Astrocyte of the hippocampus (primary cell): ENCODE measurements around the gene KCNQ4.
A peak's percentile ranks its signal among the peaks of the same experiment; 100 is the strongest.

ENCODE experiments used
- DNase-seq: peaks from one replicate; pipeline ENCODE4 v3.0.0; 2011; ENCODE audit warnings: low read depth, low spot score

The KCNQ4 gene

DNA sequence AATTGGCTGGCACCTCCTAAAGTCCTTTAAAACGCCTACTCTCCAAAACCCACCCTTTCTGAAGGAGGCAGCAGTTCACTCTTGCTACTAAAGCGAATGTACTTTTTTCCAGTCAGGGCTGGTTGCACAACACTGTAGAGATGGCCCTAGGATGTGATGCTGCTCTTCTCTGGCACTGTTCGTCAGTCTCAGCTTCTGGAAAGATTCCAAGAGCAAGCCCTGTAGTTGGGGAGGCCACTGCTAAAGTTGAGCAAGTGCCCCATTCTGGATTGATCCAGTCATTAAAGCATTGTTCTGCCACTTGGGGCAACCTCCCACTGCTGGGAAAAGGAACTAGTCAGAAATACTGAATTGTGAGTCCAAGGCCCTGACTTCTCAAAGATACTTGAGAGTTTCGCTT lies 28.5 kb upstream of the KCNQ4 start:
- no peak for DNase-seq

DNA sequence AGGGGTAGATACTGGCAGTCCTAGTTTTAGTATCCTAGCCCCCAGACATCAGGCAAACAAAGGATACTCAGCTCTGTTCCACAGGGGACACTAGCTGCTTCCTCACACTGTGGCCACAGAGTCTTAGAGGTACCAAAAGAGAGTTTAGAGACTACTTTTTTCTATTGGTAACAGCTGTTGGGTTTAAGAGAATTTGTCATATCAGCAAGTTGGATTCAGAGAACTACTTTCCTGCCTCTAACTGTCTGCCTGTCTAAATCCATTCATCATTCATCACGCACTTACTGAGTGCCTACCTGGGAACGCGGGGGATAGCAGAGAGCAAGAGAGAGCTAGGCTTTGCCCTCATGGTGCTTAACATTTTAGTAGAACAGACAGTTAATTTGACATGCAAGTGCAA lies 27.1 kb upstream of the KCNQ4 start:
- no peak for DNase-seq

DNA sequence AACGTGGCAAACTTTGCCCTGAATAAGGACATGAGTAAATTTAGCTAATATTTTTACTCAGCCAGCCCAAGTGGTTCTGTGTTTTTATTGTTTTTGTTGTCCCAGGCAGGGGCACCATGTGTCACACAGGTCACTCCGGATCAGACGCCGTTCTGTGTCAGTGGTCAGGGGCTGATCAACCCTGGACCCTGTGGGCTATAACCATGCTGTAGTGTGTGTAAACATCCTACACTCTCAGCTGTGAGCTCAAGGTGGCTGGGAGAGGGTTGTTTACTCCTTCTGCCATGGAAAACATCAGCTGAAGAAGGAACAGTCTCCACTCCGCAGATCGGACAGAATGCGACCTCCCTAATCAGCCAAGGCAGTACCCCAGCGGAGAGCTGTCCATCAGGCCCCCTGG lies 26.5 kb upstream of the KCNQ4 start:
- DNase-seq = no peak

DNA sequence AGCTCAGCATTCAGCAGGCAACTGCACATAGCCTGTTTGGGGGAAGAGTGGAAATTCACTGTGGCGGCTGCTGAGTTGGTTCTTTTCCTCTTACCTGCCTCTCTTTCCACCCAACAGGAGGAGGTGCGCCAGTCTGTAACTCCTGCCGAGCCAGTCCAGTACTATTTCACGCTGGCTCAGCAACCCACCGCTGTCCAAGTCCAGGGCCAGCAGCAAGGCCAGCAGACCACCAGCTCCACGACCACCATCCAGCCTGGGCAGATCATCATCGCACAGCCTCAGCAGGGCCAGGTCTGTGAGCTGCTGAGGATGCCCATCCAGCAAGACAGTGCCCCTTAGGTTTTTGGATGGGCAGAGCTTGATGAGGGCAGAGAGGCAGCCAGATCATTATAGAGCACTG lies 25.6 kb upstream of the KCNQ4 start:
- DNase-seq = no peak

DNA sequence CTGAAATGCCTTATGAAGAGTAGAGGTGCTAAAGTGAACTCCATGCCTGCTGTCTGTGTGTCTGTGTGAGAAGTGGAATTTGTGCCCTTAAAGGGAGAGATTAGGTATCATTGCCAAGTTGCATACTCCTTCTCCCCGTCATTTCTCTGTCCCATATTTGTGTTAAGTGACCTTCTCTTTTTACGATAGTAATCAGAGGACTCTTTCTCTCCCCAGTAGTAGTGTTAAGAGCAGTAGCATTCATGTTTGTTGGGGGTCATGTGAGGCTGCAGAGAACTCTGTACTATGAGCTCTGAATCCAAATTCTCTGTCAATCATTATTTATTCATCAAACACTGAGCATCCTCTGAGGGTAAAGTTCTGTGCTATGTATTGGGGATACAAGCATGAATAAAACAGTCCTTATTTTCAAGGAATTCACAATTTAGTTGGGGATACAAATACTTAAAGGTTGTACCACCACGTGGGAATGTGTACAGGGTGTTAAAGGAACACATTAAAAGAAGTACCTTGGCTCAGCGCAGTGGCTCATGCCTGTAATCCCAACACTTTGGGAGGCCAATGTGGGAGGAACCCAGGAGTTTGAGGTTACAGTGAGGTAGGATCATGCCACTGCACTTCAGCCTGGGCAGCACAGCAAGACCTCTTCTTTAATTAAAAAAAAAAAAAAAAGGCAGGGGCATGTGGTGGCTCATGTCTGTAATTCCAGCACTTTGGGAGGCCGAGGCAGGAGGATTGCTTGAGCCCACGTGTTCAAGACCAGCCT lies 24.8 kb upstream of the KCNQ4 start:
- DNase-seq = no peak

DNA sequence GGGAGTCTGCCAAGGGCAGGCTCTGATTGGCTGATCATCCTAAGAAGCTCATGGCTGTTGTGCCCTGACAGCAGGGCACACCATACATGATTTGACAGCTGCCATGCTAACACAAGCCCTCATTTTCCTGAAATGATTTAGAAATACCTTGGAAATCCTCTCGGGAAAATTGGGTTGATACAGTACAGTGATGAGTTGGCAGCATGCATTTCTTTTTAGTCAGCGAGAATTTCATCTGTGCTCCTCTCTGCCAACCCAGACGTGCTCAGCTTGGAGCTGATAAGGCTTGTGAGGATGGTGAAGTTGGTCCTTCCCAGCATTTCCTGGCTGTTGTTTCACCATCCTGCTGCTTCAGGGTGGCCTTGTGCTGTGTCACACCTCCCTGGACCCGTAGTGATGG lies 22.6 kb upstream of the KCNQ4 start:
- DNase-seq = no peak

DNA sequence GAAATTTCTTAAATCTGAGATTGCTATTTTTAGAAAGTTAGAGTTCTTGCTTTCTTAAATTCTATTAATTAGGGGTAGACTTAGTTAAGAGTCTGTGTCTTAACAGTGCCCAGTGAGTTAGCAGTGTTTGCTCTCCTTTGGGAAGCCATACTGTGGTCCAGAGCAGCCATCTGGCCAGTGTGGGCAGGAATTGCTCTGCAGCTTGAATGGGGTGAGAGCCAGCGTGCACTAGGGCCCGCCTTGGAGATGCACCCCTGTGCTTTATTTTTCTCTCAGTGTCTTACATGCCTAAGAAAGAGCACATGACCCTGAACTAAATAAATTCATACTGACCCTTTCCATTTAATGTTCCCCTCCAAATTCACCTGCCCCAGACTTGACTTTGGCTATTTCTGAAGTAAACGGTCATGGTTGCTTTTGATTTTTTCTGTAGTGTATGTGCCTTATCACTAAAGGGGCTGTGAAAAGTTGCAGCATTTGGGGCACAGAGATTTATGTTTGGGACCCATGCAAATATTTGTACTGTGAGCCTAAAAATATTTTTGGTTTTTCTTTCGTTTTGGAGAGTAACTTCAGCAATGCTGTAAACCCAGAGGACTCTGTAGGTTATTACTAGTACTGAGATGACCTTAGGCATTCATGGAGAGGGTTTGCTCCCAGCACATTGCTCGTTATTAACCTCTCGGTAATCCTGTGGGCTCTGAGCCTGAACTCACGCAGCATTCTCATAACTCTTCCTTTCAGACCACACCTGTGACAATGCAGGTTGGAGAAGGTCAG lies 21.3 kb upstream of the KCNQ4 start:
- no peak for DNase-seq

DNA sequence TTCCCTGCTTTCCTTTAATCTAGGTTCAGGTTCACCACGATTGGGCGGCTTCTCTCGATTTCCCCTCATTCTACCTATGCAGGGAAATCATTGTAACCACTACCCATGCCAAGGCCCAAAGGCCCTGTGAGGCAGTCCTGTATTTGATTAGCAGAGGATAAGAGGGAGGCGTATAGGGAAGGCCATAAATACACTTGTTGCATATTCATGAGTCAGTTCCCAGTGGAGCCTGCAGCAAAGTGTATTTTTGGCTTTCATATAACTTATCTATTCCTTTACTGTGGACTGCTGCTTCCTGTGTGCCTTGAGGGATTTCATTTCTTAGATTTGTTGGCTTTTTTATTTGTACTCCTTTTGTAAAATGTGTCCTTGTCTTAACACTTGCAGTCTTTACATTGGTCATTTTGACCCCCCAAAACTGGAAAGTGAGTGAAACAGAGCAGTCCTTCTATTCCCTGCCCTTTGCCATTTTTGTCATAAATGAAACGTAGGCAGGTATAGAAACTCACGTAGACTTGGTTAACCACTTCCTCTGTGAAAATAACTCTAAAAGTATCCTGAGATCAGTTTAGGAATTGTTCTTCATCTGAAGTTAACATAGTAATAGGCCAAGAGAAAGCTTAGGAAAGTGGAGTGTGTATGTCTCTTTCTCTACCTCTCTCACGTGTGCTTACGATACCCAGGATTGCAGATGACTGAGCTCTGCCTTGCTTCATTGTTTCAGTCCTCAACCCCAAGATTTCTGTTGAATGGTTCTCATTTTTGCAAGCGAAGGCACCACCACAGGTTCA lies 19.6 kb upstream of the KCNQ4 start:
- DNase-seq = no peak

DNA sequence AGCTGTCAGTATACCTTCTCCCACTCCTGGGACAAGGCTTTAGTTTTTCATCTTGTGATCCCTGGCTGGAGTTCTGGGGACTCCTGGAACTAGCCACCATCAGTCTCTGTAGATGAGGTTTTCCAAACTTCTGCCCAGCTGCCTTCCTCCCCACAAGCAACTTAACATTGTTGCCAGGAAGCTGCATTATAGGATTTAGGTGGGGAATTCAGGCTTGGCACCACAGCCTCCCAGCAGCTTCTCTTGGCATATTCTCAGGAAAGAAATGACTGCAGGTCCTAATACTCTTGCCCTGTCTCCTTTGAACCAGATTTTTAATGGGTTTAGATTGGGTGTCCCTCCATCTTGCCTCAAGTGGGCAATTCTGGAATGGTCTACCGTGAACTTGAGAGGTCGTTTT lies 18.6 kb upstream of the KCNQ4 start:
- DNase-seq = no peak

DNA sequence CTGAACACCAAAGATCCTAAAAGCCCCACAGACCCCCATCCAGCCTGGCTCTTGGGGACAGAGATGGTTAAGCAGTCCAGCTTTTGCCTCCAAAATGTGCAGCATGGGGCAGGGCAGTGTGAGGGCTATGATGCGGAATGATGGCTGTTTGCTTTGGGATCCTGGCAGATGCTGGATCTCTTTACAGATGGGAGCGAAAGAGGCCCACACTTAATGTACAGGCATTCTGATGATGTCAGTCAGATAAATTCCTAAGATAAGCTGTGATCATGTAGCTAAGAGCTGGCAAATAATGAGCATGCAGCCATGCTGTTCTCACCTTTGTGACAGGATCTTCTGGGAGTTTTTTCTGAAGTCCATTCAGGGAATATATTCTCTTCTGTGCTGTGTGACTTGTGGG lies 17.6 kb upstream of the KCNQ4 start:
- no peak for DNase-seq

DNA sequence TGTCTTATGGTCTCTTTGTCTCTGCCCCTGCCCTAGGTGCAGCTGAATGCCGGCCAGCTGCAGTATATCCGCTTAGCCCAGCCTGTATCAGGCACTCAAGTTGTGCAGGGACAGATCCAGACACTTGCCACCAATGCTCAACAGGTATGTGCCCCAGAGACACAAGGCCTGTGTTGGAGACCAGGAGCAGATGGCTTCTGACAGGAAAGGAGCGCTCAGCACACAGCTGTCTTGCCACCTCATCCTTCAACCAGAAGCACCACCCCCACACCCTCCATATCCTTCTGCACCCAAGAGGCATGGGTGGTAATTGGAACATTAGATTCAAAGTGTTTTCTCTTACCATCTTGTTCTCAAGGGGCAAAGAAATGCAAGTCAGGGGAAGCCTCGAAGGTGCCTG lies 17.0 kb upstream of the KCNQ4 start:
- no peak for DNase-seq

DNA sequence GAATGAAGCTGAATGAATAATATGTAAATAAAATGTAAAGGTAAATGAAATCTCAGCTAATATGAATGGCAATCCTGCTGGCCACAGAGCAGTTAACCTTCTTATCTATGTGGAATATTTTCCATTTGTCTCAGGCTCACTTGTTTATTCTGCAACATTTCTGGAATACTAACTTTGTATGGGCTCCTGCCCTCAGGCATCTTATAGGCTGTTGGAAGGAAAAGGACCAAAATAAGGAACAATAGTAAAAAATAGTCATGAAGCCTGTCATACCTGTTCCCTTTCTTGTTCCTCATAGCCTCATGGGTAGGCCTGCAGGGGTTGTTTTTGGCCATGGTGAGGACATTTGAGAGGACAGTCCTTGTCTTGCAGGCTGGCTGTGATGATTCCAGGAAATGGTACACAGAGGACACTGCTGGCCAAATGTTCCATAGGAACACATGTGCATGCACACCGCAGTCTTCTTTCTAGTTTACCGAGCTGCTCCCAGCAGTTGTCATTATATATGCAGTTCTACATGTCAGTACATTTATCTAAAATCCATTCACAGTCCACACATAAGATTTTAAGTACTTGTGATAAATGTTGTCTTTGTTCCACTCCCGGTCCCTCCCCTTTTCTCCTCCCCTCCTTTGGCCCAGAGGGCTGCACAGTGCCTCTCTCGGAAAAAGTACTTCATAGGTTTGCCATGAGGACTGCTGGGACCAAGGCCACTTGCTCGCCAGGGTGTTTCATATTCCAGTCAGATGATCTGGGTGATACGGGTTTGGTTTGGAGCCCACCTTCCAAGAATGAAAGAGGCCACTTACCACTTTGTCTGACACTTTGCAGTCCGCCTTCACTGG lies 15.2 kb upstream of the KCNQ4 start:
- DNase-seq = no peak

DNA sequence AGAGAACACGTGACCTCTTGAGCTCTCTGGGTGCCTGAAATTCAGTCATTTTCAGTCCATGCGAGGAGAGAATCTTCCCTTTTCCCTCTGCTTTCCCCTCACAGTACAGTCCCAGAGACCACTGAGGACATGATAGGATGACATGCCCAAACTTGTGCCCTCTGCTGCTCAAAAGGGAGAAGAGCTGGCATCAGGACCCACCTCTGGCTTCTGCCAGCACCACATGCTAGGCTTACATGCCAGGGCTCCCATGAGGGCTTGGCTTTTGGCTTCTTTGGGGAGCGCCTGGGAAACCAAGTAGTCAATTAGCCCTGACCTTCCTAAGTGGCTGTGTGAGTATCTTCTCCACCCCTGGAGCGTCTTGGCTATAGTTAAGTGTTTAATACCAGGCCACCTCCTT lies 13.8 kb upstream of the KCNQ4 start:
- DNase-seq = no peak

DNA sequence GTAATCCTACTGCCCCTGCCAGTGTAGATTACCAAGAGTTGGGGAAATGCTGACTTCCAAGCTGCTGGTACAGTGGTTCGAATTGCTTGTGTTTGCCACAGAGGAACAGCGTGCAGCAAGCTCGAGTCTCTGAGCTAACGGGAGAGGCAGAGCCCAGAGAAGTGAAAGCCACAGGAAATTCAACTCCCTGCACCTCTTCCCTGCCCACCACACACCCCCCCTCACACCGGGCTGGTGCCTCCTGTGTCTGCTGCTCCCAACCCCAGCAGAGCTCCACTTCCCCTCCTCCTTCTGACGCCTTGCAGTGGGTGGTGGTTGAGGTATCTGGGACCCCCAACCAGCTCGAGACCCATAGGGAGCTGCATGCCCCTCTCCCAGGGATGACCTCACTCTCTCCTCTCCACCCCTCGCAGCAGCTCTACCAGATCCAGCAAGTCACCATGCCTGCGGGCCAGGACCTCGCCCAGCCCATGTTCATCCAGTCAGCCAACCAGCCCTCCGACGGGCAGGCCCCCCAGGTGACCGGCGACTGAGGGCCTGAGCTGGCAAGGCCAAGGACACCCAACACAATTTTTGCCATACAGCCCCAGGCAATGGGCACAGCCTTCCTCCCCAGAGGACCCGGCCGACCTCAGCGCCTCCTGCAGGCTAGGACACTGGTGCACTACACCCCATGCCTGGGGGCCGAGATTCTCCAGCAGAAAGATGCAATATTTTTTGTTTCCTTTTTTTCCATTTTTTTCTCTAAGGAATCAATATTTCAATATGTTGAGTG lies 13.1 kb upstream of the KCNQ4 start:
- no peak for DNase-seq

DNA sequence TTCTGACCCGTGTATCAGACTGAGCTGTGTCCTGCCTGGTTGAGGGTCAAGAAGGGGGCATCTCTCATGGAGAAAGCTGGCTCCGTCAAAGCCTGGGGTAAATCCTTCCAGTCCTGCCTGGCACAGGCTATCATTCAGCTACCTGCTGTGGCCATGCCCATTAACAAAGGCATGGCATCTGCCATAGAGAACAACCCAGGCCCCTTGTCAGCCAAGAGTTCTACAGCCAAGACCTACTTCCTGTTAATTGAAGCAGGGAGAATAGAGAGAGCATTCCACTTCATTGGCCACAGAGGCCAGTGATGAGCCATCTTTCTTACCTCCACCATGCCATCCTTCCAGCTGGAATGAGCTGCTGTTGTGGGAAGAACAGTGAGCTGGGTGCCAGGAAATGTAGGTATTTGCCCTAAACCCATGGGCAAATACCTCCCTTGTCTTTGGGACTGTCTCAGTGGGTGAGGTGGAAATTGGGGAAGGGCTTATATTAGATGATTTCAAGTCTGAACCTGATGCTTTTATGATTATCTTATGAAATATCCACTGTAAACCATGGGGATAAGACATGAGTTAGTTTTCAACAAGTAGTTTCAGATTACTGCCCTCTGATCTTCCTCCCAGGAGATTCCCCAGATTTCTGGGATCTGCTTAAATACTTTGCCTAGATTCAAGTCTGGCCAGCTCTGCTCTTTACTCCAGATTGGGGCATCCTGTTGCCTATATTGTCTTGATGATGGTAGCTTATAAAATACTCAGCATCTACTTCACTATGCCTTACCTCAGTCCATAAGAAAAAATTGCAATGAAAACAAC lies 11.2 kb upstream of the KCNQ4 start:
- no peak for DNase-seq

DNA sequence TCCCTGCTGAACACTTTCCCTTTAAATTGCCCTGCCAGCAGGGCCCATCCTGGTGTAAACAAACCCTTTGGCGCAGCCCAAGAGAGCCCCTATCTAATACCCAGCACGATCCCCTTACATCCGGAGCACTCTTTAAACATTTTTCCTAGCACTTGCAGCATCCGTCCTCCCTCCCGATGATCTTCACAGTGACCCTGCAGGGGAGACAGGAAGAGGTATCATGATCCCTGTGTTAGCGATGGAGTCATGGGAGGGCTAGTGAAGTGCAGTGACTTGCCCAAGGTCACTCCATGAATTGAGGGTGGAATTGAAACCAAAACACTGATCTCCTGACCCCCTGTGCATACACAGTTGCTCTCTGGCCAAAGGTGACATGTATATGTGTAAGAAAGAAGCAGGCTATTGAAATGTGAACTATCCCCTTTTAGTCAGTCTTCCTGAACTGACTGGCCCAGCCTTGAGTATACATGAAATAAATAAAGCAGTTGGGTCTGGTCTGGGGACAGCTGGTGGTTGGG lies 9.8 kb upstream of the KCNQ4 start:
- DNase-seq = no peak

DNA sequence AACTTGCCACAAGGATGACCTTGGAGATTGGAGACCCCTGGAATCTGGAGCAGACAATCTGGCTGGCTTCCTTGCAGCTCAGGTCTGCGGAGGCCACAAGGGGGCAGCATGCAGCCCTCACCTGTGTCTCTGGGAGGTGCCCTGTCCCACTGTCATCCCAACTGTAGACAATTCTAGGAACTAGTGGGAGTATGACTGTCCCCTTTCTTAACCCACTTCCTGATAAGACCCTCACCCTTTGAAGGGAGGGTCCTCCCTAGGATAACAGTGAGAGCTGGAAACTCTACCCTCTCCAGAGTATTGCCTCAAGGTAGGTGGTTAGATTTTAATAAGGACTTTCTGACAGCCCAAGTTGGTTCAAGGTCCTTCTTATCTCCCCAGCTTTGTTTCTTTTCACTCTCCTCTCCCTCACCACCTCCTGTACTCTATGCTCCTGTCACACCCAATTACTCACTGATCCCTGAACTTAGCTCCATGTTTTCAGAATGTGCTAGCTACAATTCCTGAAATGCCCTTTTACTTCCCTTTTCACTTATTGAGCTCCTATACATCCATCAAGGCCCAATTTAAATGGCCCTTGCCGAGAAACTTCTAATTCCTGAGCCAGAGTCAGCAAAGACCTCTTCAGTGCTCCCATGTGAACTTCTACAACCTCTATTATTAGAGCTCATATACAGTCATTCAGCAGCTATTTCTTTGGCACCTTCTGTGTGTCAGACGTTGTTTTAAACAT lies 9.2 kb upstream of the KCNQ4 start:
- peak; percentile 48 for DNase-seq

DNA sequence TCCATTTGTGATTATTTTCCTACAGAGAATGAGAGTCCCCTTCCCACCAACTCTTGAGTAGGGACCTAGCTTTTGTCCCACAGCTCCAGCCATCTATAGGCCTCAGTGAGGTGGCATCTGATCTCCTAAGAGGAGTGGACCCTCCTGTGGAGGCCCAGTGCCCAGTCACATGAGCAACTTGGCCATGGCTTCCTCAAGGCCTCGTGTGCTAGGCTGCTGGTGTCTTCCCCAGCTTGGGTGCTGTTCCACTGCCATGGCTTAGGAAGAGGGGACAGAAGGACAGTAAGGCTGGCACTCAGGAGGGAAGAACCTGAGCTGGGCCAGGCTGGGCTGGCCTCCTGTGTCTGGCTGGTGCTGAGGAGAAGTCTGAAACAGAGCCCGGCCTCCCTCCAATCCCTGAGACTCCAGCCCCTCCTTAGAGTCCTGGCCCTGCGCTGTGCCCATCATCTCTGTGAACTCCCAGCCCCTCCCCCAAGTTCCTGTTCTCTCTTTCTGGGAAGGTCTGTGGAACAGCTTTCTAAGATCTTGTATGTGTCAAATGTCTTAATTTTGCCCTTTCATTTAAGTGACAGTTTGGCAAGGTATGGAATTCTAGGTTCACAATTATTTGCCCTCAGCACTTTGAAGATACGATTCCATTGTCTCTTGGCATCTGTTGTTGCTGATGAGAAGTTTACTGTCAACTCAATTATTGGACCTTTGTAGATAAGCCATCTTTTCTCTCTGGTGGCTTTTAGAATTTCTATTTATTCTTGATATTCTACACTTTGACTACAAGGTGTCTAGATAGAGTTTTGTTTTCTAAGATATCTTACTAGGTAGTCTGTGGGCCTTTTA lies 7.1 kb upstream of the KCNQ4 start:
- DNase-seq = no peak
